Right renal cortex interstitium (tissue), 3 donors: Measurements from ENCODE around the gene ARHGEF2. TPM values are rescaled to one million over a fixed set of nuclear protein-coding genes. Genes with fewer than 3 reads are reported as not detected.
"Not testable (repeated sequence)": the region's sequence is repeated elsewhere in the genome, so short reads cannot be mapped to it uniquely, and the experiment has no call there.

Experiments
- DNase-seq, 3 donors: peaks; one replicate each; pipeline ENCODE4 v3.0.0-alpha.2; 2013; ENCODE audit warnings: low read depth in 3 of 3, low spot score in 2 of 3
- polyA plus RNA-seq, 3 donors: library from polyadenylated mRNA; unstranded; fragments of 120-200 nt; gene quantifications; one replicate each; pipeline ENCODE4 v1.2.1, GENCODE V29; 2013; ENCODE audit not compliant: insufficient read length in 3 of 3

Gene ARHGEF2
- polyA plus RNA-seq, 3 donors = 73.8 to 82.2 (median 79.5) TPM

DNA sequence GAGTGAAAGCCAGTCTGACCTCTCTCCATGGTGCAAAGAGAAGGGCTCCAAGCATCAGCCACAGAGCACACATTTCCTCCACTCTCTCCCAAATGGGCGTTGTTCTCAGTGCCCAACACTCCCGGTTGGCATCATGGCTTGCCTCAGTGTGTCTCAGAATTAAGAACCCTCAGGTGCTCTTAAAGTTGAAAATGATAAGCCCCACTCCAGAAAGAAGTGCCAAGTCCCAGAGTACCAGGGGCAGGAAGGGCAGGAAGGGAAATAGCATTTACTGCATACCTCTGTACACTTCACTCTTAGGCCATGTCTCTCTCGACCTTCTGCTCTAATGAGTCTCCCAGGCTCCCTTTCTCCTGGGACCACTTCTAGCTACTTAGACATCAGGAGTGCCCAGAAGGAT, 15.2 kb upstream of the ARHGEF2 start:
- no peak for DNase-seq

DNA sequence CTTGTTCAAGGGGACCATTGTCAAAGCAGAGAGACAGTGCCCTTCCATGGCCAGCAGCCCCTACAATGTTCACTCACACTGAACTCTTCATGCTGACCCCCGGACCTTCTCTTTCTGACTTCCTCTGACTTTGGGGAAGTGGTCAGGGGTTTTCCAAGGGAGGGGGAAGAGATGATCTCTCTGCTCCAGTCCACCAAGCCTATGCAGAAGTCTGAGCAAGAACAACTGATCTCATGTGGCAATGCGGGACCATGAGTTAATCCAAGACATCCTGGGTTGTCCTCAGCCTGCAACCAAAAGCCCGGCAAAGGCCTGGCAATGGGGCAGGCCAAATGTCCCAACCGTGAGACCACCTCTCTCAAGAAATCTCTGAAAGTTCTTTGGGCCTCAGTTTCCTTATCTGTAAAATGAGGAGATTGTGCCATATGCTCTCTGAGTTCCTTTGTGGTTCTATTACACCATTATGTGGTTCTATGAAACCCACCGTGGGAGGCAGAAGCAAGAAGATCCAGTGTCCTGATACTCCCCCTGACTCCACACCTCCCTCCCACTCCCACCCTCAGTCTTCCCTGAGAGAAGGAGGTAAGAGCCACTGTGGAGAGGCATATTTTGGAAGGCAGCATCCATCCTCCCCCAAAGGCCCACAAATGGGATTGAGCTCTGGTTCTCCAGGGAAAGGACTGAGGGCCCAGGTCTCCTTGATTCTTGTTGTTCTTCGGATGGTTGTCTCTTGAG, 11.8 kb upstream of the ARHGEF2 start:
- no peak for DNase-seq

DNA sequence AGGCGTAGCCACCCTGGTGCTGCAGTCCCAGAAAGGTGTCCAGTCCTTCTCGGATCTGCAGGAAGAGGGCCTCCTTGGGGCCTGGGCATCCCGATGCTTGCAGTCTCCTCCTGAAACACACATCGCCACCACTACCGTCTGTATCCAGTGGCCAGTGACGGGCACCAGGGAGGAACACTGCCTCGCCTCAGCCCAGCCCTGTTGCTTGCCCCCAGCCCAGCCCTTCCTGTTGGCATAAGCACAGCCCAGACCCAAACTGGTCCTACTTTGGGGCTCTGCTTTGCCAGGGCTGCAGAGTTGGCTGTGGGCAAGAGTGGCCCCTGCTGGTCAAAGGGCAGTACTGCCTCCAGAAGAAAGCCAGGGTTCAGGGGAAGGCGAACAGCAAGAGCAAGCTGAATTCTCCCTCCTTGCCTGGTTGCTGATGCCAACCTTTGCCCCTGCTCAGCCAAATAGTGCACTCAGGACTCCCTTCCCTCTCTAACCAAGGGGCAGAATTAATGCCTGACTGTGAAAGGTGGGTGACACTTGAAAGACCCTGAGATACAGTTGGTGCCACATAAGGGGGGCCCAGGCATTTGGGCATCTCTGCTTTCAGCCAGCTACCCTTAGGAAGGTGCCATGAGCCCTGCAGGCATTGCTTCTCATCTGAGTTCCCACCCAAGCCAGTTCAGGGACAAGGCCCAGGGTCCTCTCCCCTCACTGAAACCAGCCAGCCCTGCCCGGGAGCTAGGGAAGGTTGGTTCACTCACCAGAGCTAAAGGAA, 11.1 kb upstream of the ARHGEF2 start:
- DNase-seq = no peak

DNA sequence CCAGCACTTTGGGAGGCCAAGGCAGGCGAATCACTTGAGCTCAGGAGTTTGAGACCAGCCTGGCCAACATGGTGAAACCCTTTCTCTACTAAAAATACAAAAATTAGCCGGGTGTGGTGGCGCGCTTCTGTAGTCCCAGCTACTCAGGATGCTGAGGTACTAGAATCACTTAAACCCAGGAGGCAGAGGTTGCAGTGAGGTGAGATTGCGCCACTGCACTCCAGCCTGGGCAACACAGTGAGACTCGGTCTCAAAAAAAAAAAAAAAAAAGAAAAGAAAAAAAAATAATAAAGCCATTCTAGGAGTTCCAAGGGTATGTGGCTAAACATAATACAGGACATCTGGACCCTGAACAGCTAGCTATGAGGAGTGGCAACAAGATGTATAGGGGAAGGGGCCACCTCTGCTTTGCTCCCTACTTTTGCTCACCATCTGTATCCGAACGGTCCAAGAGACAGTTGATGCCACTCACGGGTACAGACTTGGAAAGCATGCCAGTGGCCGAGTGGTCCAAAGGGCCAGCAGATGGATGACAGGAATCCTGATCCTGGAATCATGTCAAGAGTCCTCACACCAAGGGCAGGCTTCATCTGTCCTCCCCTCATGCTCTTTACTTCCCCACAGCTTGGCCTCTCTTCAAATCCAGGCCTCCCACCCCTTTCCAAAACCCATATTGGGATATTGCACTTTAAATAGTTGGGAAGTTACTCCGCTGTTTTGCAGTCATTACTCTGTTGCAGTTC, 6.7 kb upstream of the ARHGEF2 start:
- not testable (repeated sequence) for DNase-seq

DNA sequence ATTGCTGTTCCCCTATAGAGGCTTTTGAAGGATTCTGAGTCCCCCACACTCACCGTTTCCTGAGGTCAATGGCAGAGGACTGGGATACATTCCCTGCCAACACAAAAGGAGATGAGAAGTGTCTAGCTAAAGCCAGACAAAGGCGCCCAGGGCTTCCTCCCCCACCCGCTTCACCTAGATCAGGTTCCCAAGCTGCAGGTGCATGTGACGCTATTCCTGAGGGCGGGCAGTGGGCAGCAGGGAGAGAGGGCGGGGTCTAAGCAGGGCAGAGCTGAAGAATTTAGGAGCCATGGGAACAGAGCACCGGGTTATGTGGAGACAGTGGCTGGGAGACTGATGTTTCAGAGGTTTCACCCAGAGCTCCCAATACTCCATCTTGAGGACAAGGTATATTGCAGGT, 6.0 kb upstream of the ARHGEF2 start:
- DNase-seq = no peak

DNA sequence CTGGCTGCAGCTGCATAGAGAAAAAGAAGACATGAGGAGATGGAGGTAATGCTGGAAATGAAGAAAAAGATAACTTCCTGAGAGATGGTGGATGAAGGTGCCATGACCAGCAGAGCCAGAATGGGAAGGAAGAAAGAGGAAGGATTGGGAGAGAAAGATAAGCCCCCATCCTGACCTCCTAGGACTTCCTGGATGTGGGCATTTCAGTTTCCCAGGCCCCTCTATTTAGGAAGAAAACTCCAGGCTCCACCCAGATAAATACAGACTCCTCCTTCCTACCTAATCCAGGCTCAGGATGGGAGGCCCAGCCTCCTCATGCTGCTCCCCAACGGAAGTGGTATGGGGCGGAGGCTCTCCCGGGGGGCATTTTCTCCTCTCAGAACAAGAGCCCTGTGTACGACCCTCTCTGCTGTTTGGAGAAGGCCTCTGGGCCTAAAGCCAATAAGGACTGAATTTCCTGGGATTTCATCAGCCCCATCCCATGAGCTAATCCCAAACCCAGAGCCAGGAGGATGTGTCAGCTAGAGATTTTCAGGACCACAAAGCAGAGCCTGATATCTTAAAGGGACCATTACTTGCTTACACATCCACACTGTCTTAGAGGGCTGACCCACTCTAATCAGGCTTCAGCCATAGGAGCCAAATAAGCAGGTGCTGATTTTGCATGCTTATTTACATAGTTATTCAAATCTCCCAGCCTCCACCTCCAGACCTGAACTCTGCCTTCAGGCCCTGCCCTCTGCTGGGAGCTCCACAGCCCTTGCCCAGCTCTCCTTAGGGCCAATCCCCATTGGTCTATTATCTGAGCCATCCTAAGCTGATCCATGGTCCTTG, 5.1 kb upstream of the ARHGEF2 start:
- no peak for DNase-seq

DNA sequence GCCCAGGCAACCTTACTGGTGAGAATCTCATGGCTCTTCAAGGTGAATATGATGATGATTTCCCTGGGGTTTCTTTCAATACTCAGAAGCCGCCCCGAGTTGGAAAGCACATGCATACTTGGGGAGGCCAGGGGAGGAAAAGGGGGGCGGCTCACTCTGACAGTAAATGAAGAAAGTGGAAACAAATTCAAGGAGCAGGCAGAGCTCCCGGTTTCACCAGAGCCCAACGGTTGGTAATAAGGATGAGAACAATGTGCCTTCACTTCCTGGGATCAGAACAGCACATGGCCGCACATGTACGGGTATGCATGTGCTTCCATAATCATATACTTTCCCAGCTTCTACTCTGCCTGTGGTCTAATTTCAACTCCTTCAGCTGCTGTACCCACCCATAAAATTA, 3.8 kb upstream of the ARHGEF2 start:
- no peak for DNase-seq

DNA sequence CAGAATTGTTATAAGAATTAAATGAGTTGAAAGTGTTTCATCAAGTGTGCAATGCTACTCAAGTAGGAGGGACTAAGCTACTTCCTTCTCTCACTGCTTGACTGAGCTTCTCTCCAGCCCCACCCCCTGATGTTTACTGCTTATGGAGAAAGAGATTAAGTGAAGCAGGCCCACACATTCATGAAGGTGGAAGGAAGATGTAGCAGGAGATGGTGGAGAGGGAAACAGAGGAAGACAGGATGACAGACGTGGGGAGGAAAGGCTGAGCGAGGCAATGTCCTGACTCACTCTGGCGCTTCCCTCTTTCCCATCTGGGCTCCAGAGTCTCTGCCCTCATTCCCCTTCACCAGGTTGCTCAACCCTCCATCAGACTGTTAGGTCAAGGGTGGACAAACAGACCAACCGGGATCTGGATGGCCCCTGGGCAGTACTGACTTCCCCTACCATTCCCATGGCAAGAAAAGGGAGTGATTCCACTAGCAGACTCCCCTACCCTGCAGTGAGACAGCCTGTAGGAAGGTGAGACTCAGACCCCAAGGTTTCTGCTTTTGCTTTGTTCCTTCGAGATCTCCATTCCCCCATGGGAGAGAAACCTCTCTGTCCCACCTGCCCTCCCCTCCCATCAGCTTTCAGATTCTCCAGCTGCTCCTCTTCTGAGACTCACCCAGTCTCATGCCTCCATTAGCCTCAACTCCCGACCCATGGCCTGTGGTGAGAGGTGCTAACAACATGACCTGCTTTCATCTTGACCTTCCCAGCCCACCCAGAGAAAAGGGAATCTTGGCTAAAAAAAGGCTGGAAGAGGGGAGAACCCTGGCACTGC, 3.1 kb upstream of the ARHGEF2 start:
- DNase-seq = no peak

DNA sequence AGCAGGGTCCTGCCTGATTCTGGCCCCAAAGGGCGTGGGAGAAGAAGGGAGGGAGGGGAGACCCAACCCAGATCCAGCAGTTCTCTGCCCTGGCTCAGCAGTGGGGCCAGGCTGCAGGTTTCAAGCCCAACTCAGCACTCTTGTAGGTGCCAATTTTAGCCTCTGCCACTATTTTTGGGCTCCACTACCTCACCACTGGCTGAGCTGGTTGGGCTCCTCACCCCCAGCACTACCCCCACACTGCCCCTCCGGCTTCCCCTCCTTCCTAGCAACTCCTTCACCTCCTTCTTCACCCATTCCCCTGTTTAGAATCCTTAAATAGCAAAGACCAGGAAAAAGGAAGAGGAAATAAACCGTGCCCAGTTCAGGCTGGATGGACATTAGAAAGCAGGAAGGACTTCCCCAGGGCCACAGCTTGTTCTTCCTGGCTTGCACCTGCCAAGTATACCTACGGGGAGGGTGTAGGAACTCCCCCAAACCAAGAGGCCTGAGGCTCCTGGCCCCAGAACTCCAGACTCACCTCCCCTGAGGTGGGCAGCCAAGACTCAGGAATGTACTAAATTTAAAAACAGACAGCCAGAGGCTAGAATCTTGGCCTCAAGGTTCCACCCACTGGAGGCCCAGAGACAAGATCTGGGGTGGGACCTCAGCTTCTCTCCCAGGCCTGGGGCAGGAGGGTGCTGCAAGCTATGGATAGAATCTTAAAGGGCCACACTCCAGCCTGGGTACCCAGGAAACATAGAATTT, 1.4 kb upstream of the ARHGEF2 start:
- no peak for DNase-seq

DNA sequence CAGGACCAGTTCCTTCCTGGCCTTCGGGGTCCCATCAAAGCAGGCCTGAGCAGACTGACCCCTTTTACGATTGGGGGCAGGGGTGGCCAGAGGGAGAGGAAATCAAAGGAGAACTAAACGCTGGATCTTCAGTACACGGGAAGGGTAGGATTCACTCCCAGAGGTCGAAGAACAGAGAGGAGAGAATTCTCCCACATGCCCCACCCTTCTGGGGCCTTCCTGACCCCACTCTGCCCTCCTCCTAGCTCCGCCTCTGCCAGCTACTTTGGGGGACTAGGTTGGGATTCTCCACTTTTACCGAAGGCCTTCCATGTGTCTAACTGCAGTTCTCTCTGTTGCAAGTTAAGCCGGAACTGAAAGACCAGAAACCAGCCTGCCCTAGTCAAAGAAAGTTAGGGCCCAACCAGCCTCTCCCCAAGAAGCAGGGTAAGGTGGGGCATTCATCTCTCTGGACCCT, 654 bp upstream of the ARHGEF2 start:
- DNase-seq = no peak

DNA sequence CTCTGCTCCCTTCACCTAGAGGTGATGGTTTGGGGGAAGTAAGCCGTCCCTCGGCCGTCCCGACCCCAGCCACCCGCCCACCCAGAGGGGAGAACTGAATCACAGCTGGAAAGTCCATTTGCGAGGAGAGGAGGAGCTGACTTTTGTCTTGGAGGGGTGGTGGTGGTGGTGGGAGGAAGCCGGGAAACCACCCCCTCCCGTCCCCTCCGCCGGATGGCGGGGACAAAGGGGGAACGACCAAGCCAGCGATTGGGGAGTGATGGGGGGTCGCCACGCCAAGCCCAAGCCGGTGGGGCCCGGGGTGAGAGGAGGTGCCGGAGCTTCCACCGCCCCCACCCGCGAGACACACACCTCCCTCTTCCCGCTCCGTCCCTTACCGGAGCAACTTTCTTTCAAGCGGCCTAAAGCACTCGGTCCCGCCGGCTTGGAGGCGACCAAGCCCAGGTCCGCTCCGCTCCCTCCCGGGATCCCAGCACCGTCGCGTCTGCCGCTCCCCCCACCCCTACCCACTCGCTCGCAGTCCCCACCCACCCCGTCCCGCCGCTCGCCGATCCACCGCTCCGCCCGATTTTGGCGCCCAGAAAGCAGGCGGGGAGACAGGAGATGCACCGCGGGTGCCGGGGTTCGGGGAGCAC, 540 bp downstream of the ARHGEF2 start:
- DNase-seq = no peak

DNA sequence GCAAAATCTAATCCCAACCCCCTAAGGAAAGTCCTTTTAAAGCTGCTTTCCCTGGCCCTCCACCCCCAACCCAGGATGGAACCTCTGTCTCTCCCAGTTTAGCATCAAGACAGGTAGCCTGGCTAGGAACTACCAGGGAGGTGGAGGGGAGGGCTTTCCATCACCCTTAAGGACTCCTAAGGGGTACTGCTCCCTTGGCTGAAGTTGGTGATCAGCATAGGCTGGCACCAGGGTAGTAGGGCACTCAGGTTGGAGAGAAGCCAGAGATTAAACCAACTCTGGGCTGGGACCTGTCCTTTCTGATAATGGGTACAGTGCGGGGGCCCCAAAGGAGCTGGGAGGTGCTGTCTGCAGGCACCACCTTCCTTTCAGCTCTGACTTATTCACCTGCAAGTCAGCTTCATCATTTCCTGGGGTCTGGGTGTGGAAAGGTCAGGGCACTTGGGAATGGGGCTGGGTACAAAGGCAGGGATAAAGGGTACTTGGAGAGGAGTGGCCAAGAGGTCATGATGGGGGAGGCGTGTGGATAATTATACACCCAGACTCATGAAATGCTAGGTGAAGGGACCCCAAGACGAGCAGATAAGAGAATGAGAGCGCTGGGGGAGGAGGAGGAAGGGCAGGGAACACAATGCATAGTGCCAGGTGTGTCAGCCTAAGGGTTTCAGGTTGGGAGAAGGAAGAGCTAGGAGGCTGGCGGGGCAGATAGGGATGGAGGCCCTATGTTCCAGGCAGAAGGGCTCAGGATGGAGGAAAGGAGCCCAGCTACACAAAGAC, 1.2 kb downstream of the ARHGEF2 start:
- DNase-seq = no peak

DNA sequence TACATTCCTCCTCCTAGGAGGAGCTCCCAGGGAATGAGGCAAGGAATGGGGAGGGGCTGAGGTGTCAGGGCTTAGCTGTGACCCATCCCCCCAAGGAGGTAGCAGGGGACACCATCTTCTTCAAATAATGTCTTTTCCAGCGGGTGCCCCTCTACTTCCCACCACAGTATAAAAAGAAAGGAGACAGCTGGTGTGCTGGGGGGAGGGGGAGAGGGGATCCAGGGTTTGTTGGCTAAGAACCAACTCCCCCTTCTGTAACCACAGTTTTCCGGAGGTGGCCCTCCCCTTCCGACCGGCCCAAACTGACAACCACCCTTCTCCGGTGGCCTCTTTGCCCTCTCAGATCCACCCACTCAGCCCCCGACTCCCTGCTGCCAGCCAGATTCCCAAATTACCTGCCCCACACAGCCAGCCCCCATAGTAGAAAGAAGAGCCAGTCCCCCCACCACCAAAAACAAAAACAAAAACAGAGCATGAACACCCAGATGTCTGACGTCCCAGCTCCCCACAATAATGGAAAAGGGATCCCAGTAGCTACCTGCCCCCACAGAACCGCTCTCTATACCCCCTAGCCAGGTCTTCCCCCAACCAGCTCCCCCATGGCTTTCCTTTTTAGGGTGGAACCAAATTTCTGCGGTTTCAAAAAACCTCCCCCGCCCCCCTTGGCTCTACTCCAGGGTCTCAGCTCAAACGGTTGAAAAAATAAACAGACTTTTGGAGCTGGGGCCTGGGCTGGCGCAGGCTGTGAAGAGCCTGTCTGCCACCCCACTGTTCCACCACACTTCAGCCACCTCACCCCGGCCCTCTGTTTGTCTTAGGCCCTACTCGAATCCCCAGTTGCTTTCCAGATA, 2.1 kb downstream of the ARHGEF2 start:
- no peak for DNase-seq

DNA sequence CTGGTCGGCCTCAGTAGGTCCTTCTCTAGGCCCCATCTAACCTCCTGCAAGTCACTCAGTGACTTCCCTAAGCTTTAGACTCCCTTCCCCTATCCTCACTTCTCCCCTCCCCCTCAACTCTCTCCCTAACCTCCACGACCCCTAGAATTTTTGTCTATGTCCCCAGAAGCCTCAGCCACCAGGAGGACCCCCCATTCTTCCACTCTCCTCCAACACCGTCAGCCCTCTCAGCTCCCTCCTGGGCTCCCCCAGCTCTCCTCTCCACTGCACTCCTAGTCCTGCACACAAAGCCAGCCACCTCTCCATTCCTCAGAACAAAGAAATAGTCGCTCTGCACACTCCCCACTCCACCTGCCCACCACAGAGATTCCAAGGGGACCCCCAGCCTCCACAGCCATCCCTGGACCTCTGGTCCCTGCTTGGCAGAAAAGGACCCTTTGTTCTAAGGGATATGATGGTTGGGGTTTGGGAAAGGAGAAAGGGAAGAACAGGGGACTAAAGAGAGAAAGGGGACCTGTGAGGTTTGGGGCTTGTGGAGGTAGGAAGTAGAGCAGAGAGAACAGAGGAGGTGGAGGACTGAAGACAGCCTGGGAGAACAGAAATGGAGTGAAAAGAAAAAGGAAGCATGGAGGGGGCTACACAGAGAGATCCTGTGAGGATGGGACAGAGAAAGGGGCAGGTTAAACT, 2.8 kb downstream of the ARHGEF2 start:
- no peak for DNase-seq

DNA sequence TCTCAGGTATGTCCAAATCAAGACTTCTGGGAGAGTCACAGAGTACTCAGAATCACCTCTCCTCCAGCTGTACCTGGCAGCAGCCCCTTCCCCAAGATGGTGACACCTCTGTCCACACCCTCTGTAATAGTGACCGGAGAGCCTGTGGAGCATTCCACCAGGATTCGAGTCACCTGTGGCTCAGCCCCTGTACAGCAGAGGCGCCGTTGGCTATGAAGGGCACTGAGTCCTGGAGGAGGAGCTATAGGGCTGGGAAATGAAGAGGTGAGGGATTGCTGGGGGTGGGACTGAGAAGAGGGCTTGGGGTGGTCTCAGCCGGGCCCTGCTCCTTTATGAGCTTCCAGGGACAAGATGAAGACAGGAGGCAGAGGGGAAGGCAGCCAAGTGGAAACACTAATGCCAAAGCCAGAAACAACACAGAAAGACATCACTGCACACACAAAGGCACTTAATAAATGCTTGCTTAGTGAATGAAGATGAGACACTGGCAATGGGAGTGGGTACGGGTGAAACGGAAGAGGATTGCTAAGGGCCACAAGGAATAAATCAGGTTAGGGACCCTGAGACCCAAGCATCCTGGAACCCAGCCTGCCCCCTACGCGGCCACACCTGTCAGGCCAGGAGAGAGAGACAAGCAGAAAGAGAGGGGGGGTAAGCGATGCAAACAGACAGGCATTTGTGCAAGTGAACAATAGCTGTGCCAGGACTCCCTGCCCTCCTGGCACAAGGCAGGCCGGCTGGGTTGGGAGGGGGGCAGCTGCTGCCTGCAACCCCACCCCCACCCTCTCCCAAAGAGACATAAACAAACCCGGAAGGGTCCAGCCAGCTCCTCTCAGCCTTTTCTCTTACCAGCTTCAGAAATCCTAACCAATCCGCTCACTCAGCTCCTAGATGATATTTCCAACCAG, 3.9 kb downstream of the ARHGEF2 start:
- DNase-seq = no peak
